Measurements from ENCODE around the gene SGSM1. TPM values are rescaled to one million over a fixed set of nuclear protein-coding genes. Genes with fewer than 3 reads are reported as not detected.
"Not testable (repeated sequence)": the region's sequence is repeated elsewhere in the genome, so short reads cannot be mapped to it uniquely, and the experiment has no call there.

Gene SGSM1
- total RNA-seq, 1 experiment from 2014 or later = not detected

DNA sequence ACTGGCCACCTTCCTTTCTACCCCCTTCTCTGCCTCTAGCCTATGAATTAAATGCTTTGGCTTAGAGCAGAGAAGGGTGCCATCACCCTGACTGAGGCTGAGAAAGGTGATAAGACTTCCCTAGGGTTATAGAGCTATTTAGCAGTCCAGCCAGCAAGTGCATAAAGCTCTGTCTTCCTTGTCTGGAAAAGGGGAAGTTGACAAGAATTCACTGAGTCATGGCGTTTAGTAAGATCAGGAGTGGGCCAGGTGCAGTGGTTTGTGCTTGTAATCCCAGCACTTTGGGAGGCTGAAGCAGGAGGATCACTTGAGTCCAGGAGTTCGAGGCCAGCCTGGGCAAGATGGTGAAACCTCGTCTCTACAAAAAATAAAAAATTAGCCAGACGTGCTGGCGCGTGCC, 77.4 kb downstream of the SGSM1 start:
- no peak overlapping the region for H3K27ac ChIP-seq (ENCODE audit: low read length)
- no peaks in the 10 kb centered on the region for H3K79me2 ChIP-seq (ENCODE audit: low read length)
- H3K4me3 ChIP-seq (ENCODE audit: low read length) = no peak overlapping the region
- no peaks in the 10 kb centered on the region for H3K9me3 ChIP-seq (ENCODE audit: low read length)
- no peaks in the 10 kb centered on the region for H3K9me2 ChIP-seq (replicated peaks; ENCODE audit: insufficient read depth, low read length)
- H3K36me3 ChIP-seq (ENCODE audit: insufficient read depth, low read length) = no peaks in the 10 kb centered on the region
- DNase-seq = no peak
- H3K9ac ChIP-seq (ENCODE audit: low read length) = no peak overlapping the region
- H2AFZ ChIP-seq (ENCODE audit: low read length) = no peak overlapping the region
- no peaks in the 10 kb centered on the region for H3K27me3 ChIP-seq (ENCODE audit: low read length)
- H3K4me1 ChIP-seq (ENCODE audit: low read length) = no peaks in the 10 kb centered on the region
- no peaks in the 10 kb centered on the region for H4K20me1 ChIP-seq (ENCODE audit: insufficient read depth, low read depth, low read length)
- H3K4me2 ChIP-seq (ENCODE audit: low read depth, low read length, poor library complexity, severe bottlenecking) = no peak overlapping the region

GRCh38 chr22:24887260-24887659, 81.2 kb downstream of the SGSM1 start:
- Histone ChIP-seq H3K9me3 (ENCODE audit: low read length) (no peaks in the 10 kb centered on the region), H3K9ac (ENCODE audit: low read length) (no peak overlapping the region), H2AFZ (ENCODE audit: low read length) (no peak overlapping the region), H3K27me3 (ENCODE audit: low read length) (no peaks in the 10 kb centered on the region), H3K9me2 (replicated peaks; ENCODE audit: insufficient read depth, low read length) (no peaks in the 10 kb centered on the region), H3K79me2 (ENCODE audit: low read length) (no peaks in the 10 kb centered on the region), H3K4me3 (ENCODE audit: low read length) (no peak overlapping the region), H3K4me2 (ENCODE audit: low read depth, low read length, poor library complexity, severe bottlenecking) (no peak overlapping the region), H4K20me1 (ENCODE audit: insufficient read depth, low read depth, low read length) (no peaks in the 10 kb centered on the region), H3K4me1 (ENCODE audit: low read length) (no peaks in the 10 kb centered on the region), H3K27ac (ENCODE audit: low read length) (no peak overlapping the region), H3K36me3 (ENCODE audit: insufficient read depth, low read length) (no peaks in the 10 kb centered on the region)
- DNase-seq = no peak

- Histone ChIP-seq H3K27me3 (ENCODE audit: low read length) (no peaks in the 10 kb centered on the region), H2AFZ (ENCODE audit: low read length) (no peak overlapping the region), H3K27ac (ENCODE audit: low read length) (no peak overlapping the region), H3K9ac (ENCODE audit: low read length) (no peak overlapping the region), H3K4me1 (ENCODE audit: low read length) (no peaks in the 10 kb centered on the region), H4K20me1 (ENCODE audit: insufficient read depth, low read depth, low read length) (no peaks in the 10 kb centered on the region), H3K4me2 (ENCODE audit: low read depth, low read length, poor library complexity, severe bottlenecking) (no peak overlapping the region), H3K36me3 (ENCODE audit: insufficient read depth, low read length) (no peaks in the 10 kb centered on the region), H3K9me3 (ENCODE audit: low read length) (no peaks in the 10 kb centered on the region), H3K79me2 (ENCODE audit: low read length) (no peaks in the 10 kb centered on the region), H3K4me3 (ENCODE audit: low read length) (no peak overlapping the region), H3K9me2 (replicated peaks; ENCODE audit: insufficient read depth, low read length) (no peaks in the 10 kb centered on the region)
- DNase-seq = no peak
These were observed 87.5 kb downstream of the SGSM1 start for GRCh38 chr22:24893341-24894070.

DNA sequence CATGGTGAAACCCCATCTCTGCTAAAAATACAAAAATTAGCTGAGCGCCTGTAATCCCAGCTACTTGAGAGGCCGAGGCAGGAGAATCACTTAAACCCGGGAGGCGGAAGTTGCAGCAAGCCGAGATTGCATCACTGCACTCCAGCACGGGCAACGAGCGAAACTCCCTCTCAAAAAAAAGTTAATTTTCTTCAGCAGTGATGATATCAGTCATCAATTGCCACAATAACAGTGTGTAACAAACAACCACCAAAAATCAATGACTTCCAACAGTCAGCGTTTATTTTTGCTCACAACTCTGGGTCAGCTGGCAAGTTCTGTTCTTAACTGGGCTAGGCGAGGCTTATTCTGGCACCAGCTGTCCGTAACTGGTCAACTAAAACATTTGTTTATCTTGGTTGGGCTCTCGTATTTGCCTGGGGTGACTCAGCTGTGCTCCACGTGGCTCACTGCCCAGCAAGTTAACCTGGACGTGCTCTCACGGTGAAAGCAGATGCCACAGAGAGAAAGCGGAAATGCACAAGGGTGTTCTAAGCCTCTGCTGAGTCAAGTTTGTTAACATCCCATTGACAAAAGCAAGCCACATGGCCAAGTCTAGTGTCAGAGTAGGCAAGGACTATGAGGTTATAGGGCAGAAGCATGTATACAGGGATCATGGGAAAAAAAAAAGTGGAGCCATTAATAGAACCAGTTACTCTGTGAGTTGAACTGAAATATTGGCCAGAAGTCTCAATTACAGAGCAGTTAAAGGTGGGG, 88.4 kb downstream of the SGSM1 start:
- H3K9me3 ChIP-seq (ENCODE audit: low read length) = no peaks in the 10 kb centered on the region
- H3K9me2 ChIP-seq (replicated peaks; ENCODE audit: insufficient read depth, low read length) = no peaks in the 10 kb centered on the region
- no peaks in the 10 kb centered on the region for H3K36me3 ChIP-seq (ENCODE audit: insufficient read depth, low read length)
- H3K4me3 ChIP-seq (ENCODE audit: low read length) = no peak overlapping the region
- H3K4me2 ChIP-seq (ENCODE audit: low read depth, low read length, poor library complexity, severe bottlenecking) = no peak overlapping the region
- H3K9ac ChIP-seq (ENCODE audit: low read length) = no peak overlapping the region
- no peaks in the 10 kb centered on the region for H4K20me1 ChIP-seq (ENCODE audit: insufficient read depth, low read depth, low read length)
- H2AFZ ChIP-seq (ENCODE audit: low read length) = no peak overlapping the region
- H3K79me2 ChIP-seq (ENCODE audit: low read length) = no peaks in the 10 kb centered on the region
- no peaks in the 10 kb centered on the region for H3K27me3 ChIP-seq (ENCODE audit: low read length)
- no peak overlapping the region for H3K27ac ChIP-seq (ENCODE audit: low read length)
- no peak for DNase-seq
- H3K4me1 ChIP-seq (ENCODE audit: low read length) = no peaks in the 10 kb centered on the region

DNA sequence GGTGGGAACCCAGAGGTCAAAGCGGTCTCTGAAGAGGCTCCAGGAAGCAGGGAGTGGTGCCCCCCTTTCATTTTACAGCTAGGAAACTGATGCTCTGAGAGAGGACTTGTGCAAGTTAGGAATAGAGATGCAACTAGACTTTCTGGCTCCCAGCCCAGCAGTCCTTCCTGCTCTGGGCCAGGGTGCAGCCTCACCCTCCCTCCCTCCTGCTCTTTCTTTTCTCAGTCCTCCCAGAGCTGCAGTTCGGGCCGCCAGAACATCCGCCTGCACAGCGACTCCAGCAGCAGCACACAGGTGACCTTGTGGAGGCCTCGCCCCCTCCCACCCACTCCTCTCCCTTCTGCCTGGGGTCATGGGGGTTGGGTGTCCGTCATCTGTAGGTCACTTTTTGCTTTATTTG, 89.0 kb downstream of the SGSM1 start:
- no peaks in the 10 kb centered on the region for H3K9me3 ChIP-seq (ENCODE audit: low read length)
- no peaks in the 10 kb centered on the region for H3K4me1 ChIP-seq (ENCODE audit: low read length)
- no peak overlapping the region for H3K9ac ChIP-seq (ENCODE audit: low read length)
- no peak overlapping the region for H3K4me2 ChIP-seq (ENCODE audit: low read depth, low read length, poor library complexity, severe bottlenecking)
- H3K36me3 ChIP-seq (ENCODE audit: insufficient read depth, low read length) = no peaks in the 10 kb centered on the region
- no peaks in the 10 kb centered on the region for H3K27me3 ChIP-seq (ENCODE audit: low read length)
- H3K79me2 ChIP-seq (ENCODE audit: low read length) = no peaks in the 10 kb centered on the region
- H3K4me3 ChIP-seq (ENCODE audit: low read length) = no peak overlapping the region
- H3K27ac ChIP-seq (ENCODE audit: low read length) = no peak overlapping the region
- H3K9me2 ChIP-seq (replicated peaks; ENCODE audit: insufficient read depth, low read length) = no peaks in the 10 kb centered on the region
- no peak for DNase-seq
- H2AFZ ChIP-seq (ENCODE audit: low read length) = no peak overlapping the region
- no peaks in the 10 kb centered on the region for H4K20me1 ChIP-seq (ENCODE audit: insufficient read depth, low read depth, low read length)

DNA sequence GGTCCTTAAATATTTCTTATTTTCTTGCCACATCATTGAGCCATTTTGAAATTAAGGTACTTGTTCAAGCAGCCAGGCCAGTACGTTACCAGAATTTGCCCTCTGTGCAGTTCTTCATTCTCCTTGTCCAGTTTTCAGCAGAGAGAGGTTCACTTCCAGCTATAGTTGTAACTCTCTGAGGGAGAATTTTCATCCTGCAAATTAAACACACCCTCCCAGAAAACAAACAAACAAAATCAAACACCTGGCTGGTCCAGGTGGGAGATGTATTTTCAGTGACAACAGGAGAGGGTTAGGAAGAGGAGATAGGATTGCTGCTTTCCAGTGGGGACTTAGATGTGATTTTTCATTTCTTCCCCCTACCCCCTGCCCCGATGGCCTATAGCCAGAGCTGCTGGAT, 95.4 kb downstream of the SGSM1 start:
- H3K9me2 ChIP-seq (replicated peaks; ENCODE audit: insufficient read depth, low read length) = no peaks in the 10 kb centered on the region
- no peak overlapping the region for H3K27ac ChIP-seq (ENCODE audit: low read length)
- H3K79me2 ChIP-seq (ENCODE audit: low read length) = no peaks in the 10 kb centered on the region
- no peaks in the 10 kb centered on the region for H4K20me1 ChIP-seq (ENCODE audit: insufficient read depth, low read depth, low read length)
- H2AFZ ChIP-seq (ENCODE audit: low read length) = no peak overlapping the region
- peaks cover 8% of the 10 kb centered on the region for H3K9me3 ChIP-seq (ENCODE audit: low read length)
- no peak overlapping the region for H3K4me3 ChIP-seq (ENCODE audit: low read length)
- 0 out of 2 replicates have a peak, but pooled peaks cover 2% of the 10 kb centered on the region for H3K36me3 ChIP-seq (ENCODE audit: insufficient read depth, low read length)
- no peak for DNase-seq
- H3K9ac ChIP-seq (ENCODE audit: low read length) = no peak overlapping the region
- H3K27me3 ChIP-seq (ENCODE audit: low read length) = no peaks in the 10 kb centered on the region
- no peaks in the 10 kb centered on the region for H3K4me1 ChIP-seq (ENCODE audit: low read length)
- no peak overlapping the region for H3K4me2 ChIP-seq (ENCODE audit: low read depth, low read length, poor library complexity, severe bottlenecking)

- H3K4me3 ChIP-seq (ENCODE audit: low read length) = no peak overlapping the region
- H3K27me3 ChIP-seq (ENCODE audit: low read length) = no peaks in the 10 kb centered on the region
- no peaks in the 10 kb centered on the region for H4K20me1 ChIP-seq (ENCODE audit: insufficient read depth, low read depth, low read length)
- no peak overlapping the region for H3K9ac ChIP-seq (ENCODE audit: low read length)
- no peaks in the 10 kb centered on the region for H3K79me2 ChIP-seq (ENCODE audit: low read length)
- H3K9me2 ChIP-seq (replicated peaks; ENCODE audit: insufficient read depth, low read length) = no peaks in the 10 kb centered on the region
- no peak overlapping the region for H3K27ac ChIP-seq (ENCODE audit: low read length)
- H3K36me3 ChIP-seq (ENCODE audit: insufficient read depth, low read length) = 0 out of 2 replicates have a peak, but pooled peaks cover 2% of the 10 kb centered on the region
- H3K4me1 ChIP-seq (ENCODE audit: low read length) = peaks cover 5% of the 10 kb centered on the region
- no peak overlapping the region for H3K4me2 ChIP-seq (ENCODE audit: low read depth, low read length, poor library complexity, severe bottlenecking)
- DNase-seq = no peak
- H2AFZ ChIP-seq (ENCODE audit: low read length) = no peak overlapping the region
- H3K9me3 ChIP-seq (ENCODE audit: low read length) = peaks cover 8% of the 10 kb centered on the region
These were observed 99.9 kb downstream of the SGSM1 start for GRCh38 chr22:24905909-24906308.

DNA sequence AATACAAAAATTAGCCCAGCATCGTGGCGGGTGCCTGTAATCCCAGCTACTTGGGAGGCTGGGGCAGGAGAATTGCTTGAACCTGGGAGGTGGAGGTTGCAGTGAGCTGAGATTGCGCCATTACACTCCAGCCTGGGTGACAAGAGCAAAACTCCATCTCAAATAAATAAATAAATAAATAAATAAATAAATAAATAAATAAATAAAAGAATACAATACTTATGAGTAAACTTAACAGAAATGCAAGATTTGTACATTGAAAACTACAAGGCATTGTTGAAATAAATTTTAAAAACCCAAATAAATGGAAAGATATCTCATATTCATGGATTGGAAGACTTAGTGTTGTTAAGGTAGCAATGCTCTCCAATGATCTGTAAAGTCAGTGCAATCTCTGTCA, 101.1 kb downstream of the SGSM1 start:
- not testable (repeated sequence) for DNase-seq; H3K4me2 ChIP-seq (ENCODE audit: low read depth, low read length, poor library complexity, severe bottlenecking); H3K9me2 ChIP-seq (replicated peaks; ENCODE audit: insufficient read depth, low read length); H3K27me3 ChIP-seq (ENCODE audit: low read length); H3K27ac ChIP-seq (ENCODE audit: low read length); H3K9me3 ChIP-seq (ENCODE audit: low read length); H4K20me1 ChIP-seq (ENCODE audit: insufficient read depth, low read depth, low read length); H3K4me1 ChIP-seq (ENCODE audit: low read length); H3K4me3 ChIP-seq (ENCODE audit: low read length); H3K79me2 ChIP-seq (ENCODE audit: low read length); H2AFZ ChIP-seq (ENCODE audit: low read length); H3K36me3 ChIP-seq (ENCODE audit: insufficient read depth, low read length); H3K9ac ChIP-seq (ENCODE audit: low read length)

Measured in Karpas-422 (cell line).